Right lobe of liver (tissue), 4 donors: ENCODE data around the gene TUBGCP2.

Source experiments
- CTCF ChIP-seq, 4 donors: fragments of 200-600 bp in 3 of 4; fragments of 450-650 bp in 1 of 4; IDR thresholded peaks; one replicate each; pipeline versions ENCODE4 v1.5.1 to v1.8.0; 2016 to 2022; ENCODE audit warnings: antibody characterized with exemption in 4 of 4, mild to moderate bottlenecking in 2 of 4
- POLR2A ChIP-seq: fragments of 450-650 bp; IDR thresholded peaks from one replicate; pipeline ENCODE4 v1.6.1; 2017; ENCODE audit warnings: antibody characterized with exemption, mild to moderate bottlenecking
- donor health status: DM: no; HTN: no; CAD: no.
- donor health status: DM: no; HTN: no; CAD: no.
- donor health status: DM: no; HTN: yes; CAD: no.

- no peak for TF ChIP-seq CTCF (IDR thresholded peaks at IDR 0.05)
- TF ChIP-seq POLR2A: no peak
Observed at GRCh38 chr10:133354672-133355240, 46.1 kb upstream of the TUBGCP2 start.
